HG03571 (cell line): ENCODE measurements around the gene DIO1.
A peak's percentile ranks its signal among the peaks of the same experiment; 100 is the strongest.
"Not testable (repeated sequence)": the region's sequence is repeated elsewhere in the genome, so short reads cannot be mapped to it uniquely, and the experiment has no call there.

ENCODE experiments used
- ATAC-seq: cut with Tn5 transposase; IDR thresholded peaks from one replicate; pipeline ENCODE4 v1.9.1; 2021; ENCODE audit not compliant: unreplicated experiment

DIO1 gene

DNA sequence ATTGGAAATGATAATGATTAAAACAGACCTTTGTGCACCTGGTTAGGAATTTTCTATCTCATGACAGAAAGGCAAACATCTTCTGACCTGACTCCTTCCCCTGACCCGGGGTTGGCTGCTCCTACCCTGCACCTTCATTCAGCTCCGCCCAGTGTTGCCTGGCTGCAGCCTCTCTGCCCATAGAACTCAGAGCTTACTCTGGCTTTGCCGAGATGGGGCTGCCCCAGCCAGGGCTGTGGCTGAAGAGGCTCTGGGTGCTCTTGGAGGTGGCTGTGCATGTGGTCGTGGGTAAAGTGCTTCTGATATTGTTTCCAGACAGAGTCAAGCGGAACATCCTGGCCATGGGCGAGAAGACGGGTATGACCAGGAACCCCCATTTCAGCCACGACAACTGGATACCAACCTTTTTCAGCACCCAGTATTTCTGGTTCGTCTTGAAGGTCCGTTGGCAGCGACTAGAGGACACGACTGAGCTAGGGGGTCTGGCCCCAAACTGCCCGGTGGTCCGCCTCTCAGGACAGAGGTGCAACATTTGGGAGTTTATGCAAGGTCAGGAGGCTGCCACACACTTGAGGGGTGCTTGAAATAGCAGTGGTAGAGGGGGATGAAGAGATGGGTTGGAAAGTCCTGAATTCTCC is at the start of gene DIO1:
TSS of gene DIO1 (plus strand) at position 189 of the 638 bp plus-strand sequence. CDS start at position 213, 24 bp downstream.
- ATAC-seq, result no peak

DNA sequence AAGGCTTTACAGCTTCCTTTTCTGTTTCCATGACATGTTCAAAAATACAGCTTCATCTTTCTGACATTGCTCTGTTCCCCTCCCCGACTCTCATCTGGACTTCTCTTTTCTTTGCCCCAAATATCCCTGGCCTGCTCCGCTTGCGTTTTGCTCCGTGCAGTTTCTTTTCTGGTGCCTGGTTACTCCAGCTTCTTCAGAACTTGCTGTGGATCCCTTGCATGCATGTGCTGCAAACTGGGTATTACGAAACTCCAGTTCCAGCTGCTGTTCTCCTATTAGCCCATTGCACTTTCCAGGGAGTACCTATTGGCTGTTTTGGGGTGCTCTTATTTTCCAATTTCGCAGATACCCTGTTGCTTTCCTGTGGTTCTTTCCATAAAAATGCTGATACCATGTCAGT is 46.0 kb upstream of the DIO1 start:
- no peak for ATAC-seq

DNA sequence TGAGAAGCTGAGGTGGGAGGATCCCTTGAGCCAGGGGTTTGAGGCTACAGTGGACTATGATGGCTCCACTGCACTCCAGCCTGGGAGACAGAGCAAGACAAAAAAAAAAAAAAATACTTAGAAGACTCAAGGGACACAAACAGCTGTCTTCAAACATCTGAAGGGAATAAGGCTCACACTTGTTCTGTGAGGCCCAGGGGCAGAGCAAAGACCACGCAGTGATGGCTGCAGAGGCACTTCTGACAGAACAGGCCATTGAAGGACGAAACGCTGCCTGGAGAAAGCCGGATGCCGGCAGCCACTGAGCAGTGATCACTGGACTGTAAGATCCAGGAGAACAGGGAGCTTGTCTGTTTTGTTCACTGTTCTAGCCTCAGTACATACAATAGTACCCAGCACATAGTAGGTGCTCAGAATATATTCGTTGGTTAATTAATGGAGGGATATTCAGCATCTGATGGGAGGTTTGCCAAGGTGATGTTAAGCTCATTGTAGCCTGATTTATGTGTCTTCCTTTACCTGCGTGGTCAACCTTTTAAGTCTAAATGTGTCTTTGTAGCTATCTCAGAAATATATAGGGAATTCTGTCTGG is 43.8 kb upstream of the DIO1 start:
- ATAC-seq, result no peak

DNA sequence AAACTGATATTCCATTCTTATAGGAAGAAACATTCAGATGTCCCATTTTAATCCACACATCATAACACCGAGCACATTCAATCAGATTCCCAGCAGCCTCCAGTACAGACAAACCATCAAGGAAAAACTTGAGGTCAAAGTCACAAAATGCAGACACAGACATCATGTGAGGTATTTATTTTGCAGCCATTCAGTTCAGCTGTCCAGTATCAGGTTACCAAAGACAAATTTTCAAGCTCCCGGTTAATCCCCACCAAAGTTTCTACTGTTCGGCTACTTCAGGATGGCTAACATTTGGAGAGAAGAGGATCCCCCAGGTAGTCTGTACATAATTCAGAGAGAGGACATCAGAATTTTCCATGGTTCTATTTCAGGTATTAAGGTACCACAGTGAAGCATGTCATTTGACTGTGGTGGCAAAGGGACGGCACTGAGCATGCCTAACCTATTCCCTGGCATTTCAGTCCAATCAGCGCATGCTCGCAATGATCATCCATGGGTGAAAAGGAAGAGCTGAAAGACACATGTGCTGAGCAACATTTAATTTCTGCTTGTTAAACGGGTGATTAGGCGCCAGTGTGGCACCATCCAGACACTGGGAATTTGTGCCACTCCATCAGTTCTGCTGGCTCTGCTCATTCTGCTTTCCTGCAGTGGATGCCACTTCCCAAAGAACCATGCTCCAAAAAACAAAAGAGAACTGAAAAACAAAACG is 42.3 kb upstream of the DIO1 start:
- ATAC-seq, result no peak

DNA sequence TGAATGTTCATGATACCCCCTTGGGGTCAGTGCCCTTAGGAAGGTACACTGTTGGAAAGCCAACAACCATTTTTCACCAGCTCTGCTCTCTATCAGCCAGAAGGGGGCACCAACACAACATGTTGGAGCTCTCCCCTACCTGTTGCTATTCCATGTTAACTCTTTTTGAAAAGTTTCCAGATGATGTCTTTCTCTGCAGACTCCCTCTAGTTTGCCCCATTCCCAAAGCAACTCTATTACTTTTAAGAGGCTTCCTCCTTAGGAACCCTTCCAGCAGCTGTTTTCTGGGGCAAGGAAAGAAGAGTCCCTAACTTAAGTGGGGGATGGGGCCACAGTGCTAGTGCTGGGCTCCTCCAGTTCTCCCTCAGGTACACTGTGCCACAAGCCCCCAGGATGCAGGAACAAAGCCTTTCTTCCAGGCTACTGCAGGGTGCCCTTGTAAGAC is 33.0 kb upstream of the DIO1 start:
- ATAC-seq, result no peak

DNA sequence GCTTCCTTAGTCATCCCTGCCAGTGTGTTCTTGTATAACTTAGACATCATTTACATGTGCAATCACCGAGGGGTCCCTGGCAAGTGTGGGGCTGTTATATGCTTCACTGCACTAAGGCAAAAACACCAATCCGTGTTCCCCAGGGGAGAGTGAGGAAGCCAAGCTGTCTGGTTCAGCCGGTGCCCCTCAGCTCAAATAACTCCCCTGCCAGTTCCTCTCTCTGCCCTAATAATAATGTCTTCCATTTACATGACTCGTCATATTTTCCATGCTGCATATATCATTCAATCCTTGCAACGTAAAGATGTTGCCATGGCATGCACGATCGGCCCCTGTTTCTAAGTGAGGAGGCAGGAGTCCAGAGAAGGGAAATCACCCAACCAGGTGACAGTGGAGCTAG is 31.5 kb upstream of the DIO1 start:
- no peak for ATAC-seq

DNA sequence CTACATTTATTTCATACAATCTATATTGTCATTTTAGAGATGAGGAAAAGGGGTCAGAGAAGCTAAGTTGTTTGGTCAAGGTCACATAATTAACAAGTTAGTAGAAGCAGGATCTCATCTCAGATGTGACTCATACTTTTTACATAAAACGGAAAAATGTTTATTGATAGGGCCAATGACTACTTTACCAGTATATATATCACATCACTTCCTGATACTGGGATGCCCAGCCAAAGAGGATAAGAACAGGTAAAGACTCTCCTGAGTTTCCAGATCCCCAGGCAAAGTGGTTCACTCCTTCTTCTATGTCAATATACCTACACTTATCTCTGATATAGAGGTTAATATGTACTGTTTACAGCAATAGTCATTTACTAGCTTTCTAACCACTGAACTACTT is 25.4 kb upstream of the DIO1 start:
- no peak for ATAC-seq

DNA sequence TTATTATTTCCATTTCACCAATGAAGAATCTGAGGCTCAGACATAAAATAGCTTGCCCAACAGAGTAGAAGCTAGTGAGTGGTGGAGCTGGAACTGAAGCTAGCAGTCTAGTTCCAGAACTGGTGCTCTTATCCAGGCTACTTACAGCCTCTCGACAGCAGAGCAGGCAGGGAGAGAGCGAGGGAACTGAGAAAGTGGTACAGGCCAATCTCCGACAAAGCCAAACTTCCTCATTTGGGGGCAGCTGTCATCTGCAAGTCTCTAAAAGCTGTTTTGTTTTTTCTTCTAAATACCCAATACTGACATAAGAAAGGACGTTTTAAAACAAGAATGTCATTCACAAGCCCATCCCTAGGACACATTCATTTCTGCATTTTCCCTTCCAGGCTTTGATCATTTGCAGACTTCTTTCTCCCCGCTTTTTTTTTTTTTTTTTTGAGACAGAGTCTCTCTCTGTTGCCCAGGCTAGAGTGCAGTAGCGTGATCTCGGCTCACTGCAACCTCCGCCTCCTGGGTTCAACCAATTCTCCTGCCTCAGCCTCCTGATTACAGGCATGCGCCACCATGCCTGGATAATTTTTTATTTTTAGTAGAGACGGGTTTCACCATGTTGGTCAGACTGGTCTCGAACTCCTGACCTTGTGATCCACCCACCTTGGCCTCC is 24.4 kb upstream of the DIO1 start:
- no peak for ATAC-seq

DNA sequence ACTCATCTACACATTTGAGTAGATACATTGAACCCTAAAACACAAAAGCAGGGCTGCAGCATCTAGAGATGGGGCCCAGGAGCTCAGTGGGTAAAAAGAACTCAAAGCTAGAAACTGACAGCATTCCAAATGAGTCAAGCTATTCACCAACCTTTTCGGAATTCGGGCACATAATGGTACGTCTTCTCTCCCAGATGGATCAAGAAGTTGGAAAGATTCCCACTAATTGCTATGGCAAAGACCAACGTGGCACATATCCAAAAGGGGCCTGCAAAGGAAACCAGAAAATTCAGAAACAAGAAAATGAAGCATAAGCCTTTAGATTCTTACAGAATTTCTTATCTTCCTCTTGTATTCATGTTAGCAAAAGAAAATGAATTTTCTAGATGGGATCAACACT is 22.8 kb upstream of the DIO1 start:
- ATAC-seq, result no peak

DNA sequence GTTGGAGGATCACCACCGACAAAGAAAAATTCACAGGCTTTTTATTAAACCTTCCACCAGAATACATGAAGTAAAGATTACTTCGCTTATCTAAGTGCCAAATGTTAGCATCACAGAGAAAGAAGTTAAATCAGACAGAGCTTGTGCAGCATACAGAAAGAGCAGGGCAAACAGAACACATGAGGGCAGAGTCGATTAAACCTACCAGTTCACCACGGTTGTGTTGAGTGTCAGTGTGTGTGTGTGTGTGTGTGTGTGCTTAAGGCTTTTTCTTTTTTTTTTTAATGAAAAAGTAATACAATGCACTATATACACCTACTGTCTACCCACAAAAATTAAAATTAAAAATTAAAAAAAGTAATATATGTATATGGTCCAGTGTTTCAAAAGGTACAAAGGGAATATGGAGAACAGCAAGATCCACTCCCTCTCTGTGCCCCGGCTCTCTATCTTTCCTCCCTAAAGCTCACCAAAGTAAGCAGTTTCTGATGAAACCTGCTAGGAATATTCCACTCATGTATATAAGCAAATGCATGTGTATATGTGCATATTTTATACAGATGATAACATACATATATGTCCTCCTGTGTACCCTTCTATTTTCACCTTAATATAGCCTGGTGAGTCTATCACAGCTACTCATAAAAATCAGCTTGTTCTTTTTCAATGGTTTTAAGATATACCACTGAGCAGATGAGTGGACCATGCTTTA is 22.1 kb upstream of the DIO1 start:
- no peak for ATAC-seq

DNA sequence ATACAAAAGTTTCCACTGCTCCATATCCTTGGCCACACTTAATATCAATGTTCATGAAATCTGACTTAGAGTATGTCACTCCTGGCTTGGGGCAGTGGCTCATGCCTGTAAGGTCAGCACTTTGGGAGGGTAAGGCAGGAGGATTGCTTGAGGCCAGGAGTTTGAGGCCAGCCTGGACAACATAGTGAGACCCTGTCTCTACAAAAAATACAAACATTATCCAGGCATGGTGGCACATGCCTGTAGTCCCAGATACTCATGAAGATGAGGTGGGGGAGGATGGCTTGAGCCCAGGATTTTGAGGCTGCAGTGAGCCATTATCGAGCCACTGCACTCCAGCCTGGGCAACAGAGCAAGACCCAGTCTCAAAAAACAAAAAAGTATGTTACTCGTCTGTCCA is 18.8 kb upstream of the DIO1 start:
- not testable (repeated sequence) for ATAC-seq

DNA sequence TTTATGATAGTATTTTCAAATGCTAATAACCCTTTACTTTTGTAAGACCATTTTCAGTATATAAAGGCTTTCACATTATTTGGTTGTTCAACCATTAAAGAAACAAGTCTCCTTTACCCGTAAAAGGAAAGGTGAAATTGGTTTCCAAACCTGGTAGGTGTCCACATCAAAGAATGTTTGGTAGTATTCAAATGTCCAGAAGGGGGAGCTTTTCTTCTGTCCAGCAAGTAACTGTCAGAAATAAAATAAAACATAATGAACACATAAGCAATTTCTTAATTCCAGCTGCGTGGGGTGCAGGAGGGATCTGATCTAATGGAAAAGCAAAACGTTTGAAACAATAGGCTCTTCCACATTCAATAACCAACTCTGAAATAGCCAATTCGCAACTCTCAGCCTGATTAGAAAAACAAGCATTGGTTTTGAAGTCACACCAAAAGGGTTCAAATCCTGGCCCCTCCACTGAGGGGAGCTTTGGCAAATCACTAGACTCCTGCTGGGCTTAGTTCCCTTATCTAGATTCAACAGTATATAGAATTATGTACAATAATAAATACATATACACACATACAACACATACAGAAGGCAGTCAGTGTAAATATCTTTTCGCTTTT is 15.4 kb upstream of the DIO1 start:
- ATAC-seq, result no peak

DNA sequence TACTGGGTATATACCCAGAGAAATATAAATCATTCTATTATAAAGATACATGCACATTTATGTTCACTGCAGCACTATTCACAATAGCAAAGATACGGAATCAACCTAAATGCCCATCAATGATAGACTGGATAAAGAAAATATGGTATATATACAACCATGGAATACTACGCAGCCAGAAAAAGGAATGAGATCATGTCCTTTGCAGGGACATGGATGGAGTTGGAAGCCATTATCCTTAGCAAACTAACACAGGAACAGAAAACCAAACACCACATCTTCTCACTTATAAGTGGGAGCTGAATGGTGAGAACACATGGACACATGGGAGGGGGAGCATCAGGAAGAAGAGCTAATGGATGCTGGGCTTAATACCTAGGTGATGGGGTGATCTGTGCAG is 12.1 kb upstream of the DIO1 start:
- ATAC-seq, result not testable (repeated sequence)

DNA sequence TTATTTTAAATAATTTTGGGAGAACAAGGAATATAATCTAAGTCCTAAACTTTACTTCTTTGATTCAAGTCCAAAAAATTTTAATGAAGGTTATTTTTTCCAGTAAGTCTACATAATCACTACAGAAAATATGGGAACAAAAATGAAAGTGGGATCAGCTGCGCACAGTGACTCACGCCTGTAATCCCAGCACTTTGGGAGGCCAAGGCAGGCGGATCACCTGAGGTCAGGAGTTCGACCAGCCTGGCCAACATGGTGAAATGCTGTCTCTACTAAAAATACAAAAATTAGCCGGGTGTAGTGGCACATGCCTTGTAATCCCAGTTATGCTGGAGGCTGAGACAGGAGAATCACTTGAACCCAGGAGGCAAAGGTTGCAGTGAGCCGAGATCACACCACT is 10.4 kb upstream of the DIO1 start:
- ATAC-seq, result not testable (repeated sequence)

DNA sequence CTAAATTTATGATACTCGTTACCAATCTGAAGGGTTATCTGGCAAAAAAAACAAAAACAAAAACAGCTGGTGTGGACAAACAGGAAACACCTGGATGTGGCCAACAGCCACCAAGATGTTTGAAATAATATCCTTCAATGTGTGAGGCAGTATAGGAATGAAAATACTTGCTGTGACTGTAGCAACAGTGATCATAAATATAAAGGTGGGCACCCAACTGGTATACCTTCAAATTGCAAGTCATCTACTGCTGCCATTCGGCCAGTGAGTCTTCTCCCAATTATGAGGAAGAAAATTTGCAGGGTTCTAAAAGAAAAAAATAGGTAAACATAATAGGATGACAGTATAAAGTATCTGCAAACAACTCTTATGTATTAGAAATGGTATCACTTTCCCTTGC is 5.3 kb upstream of the DIO1 start:
- ATAC-seq, result no peak

DNA sequence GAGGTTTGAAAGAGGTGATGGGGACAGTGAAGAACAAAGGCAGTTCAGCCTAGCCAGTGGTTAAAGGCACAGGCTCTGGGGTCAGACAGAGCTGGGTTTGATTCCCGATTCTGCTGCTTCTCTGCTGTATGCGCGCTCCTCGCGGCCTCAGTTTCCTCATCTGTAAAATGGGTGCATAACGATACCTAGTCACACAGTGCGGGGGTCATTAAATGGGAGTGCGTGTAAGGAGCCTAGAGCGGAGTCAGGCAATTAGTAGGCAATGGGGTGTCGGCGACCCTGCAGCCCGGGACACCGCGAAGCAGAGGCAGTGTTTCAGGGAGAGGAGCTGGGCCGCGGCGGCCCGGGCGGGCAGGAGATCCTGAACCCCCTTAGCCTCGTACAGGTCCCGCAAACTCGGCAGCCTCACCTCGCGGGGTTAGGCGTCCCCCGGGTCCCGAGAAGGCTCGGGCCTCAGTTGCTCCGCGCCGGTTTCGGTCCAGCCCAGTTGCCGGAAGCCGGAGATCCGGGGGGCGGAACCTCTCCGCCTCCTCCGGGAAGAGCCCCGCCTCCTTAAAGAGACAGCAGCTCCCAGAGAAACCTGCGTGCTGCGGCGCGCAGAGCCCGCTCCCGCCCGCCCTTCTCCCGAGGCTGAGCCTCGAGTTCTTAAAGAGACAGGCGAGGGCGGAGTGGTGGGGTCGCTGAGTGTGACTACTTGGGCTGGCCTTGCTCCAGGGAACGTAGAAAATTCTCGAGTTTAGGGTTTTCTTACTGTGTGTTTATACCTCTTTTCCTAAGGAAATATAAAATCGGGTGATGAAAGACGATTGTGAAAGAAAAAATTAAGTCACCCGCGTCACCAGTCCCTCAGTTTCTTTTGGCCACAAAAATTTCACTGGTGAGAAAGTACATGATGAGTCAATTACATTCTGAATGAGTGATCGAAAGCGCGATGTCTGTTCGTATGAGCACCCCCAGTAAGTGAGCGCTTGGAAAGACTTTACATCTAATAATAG is 4.4 kb upstream of the DIO1 start, which contains the start of gene YIPF1:
TSS of gene YIPF1 (minus strand) at position 494 of the 995 bp plus-strand sequence. CDS start 860 bp downstream, outside the sequence.
- peak; percentile 84 for ATAC-seq

DNA sequence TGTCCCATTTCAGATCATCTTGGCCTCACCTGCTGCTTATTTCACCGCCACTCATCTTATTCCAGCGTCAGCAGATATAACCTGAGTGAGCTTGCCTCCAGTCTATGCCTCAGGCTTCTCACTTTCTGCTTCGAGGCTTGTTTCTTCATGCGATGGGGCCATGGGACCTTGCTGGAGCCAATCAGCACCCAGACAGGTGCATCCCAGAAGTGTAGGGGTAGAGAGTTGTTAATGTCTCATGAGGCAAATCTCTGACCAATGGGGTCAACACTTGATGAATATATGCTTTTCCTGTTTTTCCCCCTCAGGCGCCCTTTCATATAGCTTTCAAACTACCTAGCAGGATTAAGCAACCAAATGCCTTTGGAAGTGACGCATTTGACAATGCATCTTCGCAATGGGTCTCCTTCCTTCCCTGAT is 3.5 kb upstream of the DIO1 start:
- ATAC-seq, result no peak

DNA sequence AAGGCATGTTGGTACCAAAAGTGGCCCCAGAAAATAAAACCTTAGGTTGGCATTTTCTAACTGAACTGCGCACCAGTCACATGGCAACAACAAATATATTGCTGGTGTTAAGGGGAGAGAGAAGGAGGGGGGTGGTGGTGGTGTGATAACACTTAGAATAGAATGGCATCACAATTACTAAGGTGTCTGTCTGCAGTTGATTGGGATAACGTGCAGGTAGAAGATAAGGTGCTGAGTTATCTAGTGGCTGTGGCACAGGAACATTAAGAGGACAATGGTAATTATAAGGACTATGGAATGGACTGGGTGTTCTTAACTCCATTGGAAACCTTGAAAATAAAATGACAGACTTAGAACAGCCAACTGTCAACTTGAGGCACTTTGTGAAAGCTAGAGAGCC is 3.0 kb upstream of the DIO1 start:
- ATAC-seq, result no peak

DNA sequence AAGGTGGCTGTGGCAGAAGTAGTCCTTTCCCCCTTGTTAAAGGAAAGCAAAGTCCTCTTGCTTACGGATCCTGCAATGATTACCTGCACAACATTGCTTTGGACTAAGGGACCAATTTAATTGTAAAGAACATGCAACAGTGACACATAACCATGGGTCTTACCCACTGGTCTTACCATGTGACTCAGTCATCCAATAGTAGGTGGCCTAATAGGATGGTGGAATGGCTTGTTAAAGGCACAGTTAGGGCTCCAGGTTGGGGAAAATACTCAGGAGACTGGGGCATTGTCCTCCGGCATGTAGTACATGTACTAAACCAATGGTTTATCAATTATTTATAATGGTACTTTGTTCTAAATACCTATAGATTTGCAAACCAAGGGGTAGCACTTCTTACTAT is 2.3 kb upstream of the DIO1 start:
- ATAC-seq, result no peak
